Fibroblast of mammary gland (primary cell): ENCODE measurements around the gene TMA7.

Experiments
- DNase-seq: peaks from one replicate; pipeline ENCODE4 v3.0.0-alpha.2; 2010; ENCODE audit warnings: low read depth
- H3K4me3 ChIP-seq: 2 replicates; pipeline ENCODE4 v1.5.1; 2011; ENCODE audit warnings: low read depth, mild to moderate bottlenecking, low read length, moderate library complexity; ENCODE audit not compliant: control insufficient read depth
- CTCF ChIP-seq: conservative IDR thresholded peaks from 2 replicates; pipeline ENCODE4 v1.5.1; 2011; ENCODE audit warnings: low read depth, low read length, inconsistent platforms; ENCODE audit not compliant: control insufficient read depth, insufficient read depth

Gene TMA7

GRCh38 chr3:48432411-48433371 is 7.4 kb upstream of the TMA7 start:
- DNase-seq: no peak
- TF ChIP-seq CTCF: no peak
- no peak overlapping the region for H3K4me3 ChIP-seq

- peak overlapping the region; percentile 16 for H3K4me3 ChIP-seq
Measured at GRCh38 chr3:48433472-48434118, 6.5 kb upstream of the TMA7 start.

GRCh38 chr3:48434591-48435222 is 5.3 kb upstream of the TMA7 start:
- TF ChIP-seq CTCF: no peak
- H3K4me3 ChIP-seq: no peak overlapping the region
- DNase-seq: no peak

More at GRCh38 chr3:48433472-48434118, 6.5 kb upstream of the TMA7 start:
- DNase-seq: peak; percentile 72
- no peak for TF ChIP-seq CTCF

GRCh38 chr3:48435223-48435595 is 4.8 kb upstream of the TMA7 start:
- no peak for DNase-seq
- no peak overlapping the region for H3K4me3 ChIP-seq
- no peak for TF ChIP-seq CTCF

- peak; percentile 81 for DNase-seq
- peak; percentile 100 for TF ChIP-seq CTCF
- no peak overlapping the region for H3K4me3 ChIP-seq
Measured at GRCh38 chr3:48435774-48436476, 4.1 kb upstream of the TMA7 start.

- DNase-seq: no peak
- no peak for TF ChIP-seq CTCF
Measured at GRCh38 chr3:48436477-48436787, 3.6 kb upstream of the TMA7 start.

More at GRCh38 chr3:48436477-48436787, 3.6 kb upstream of the TMA7 start:
- H3K4me3 ChIP-seq: no peak overlapping the region
